Rectal smooth muscle tissue (tissue), 1 donor: ENCODE measurements around the gene SPATA46.

Experiments used
- H3K27ac ChIP-seq: one replicate; pipeline ENCODE4 v1.7.0; 2013; ENCODE audit warnings: low read depth, low read length, inconsistent platforms
- H3K27me3 ChIP-seq: one replicate; pipeline ENCODE4 v1.7.0; 2013; ENCODE audit warnings: low read length; ENCODE audit not compliant: control insufficient read depth, insufficient read depth
- H3K36me3 ChIP-seq: one replicate; pipeline ENCODE4 v1.7.0; 2013; ENCODE audit warnings: low read length; ENCODE audit not compliant: control insufficient read depth, insufficient read depth
- H3K4me1 ChIP-seq: one replicate; pipeline ENCODE4 v1.7.0; 2013; ENCODE audit warnings: low read length; ENCODE audit not compliant: control insufficient read depth, insufficient read depth
- H3K4me3 ChIP-seq: one replicate; pipeline ENCODE4 v1.7.0; 2013; ENCODE audit warnings: low read length
- H3K9ac ChIP-seq: one replicate; pipeline ENCODE4 v1.7.0; 2013; ENCODE audit warnings: low read length

The SPATA46 gene

DNA sequence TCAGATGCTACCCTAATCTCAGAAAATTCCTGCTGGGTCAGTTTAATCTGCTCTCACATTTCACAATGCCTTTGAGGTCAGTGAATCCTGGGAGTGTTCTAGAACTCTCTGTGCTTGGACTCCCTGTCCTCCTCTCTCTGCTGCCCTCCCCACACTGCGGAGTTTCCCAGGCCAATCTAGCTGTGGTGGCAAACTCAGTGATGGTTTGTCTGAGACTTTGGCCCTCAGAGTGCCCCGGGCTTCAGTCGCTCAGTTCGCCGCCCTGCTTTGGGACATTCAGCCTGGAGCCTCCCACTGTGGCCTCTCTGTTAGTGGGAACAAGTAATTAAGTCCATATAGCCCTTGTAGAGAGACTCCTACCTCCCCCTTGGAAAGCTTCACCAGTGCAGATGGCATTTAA, 12.0 kb upstream of the SPATA46 start:
- no peak overlapping the region for H3K4me3 ChIP-seq
- H3K4me1 ChIP-seq = no peaks in the 10 kb centered on the region
- H3K36me3 ChIP-seq = peaks cover 4% of the 10 kb centered on the region
- no peaks in the 10 kb centered on the region for H3K27me3 ChIP-seq
- H3K9ac ChIP-seq = no peak overlapping the region
- H3K27ac ChIP-seq = no peak overlapping the region

GRCh38 chr1:162388083-162388594, 11.5 kb upstream of the SPATA46 start:
- no peak overlapping the region for H3K27ac ChIP-seq

DNA sequence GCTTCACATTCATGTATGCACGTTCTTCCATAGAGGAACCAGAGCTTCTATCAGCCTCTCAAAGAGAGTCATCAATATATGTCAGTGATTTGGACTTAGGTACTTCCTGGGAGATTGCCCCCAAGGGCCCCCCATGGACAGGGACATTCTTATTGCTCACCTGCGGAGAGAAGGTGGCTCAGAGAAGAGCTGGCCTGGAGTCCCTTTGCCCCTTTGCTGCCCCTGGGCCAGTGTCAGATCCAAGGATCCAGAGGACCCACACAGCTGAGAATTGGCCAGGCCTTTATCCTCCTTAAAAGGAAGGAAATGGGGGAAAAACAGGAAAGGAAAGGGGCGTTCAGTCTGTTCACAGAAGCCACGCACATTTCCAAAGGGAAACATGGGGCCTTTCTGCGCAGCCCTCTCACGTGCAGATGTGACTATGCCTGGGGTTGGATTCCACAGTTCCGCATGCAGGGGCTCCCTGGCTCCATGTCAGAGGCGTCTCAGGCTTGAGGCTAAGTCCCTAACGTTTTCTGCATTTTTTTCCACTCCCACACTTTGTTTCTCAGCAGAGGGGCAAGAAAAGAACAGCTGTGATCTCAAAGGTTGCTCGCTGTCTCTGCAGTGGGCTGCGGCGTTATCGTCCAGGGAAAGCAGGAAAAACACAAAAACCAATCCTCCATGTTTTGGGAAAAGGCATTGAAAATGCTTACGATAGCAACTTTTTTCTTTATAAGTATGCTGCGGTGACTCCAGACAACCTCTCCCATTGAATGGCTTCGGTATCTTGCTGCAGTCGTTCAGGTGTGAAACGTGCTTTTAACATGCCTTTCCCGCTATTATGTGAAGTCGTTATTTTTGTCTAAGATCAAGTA, 10.8 kb upstream of the SPATA46 start:
- Histone ChIP-seq H3K27me3 (no peaks in the 10 kb centered on the region), H3K9ac (no peak overlapping the region), H3K4me1 (no peaks in the 10 kb centered on the region), H3K27ac (no peak overlapping the region), H3K36me3 (peaks cover 4% of the 10 kb centered on the region), H3K4me3 (no peak overlapping the region)

More at GRCh38 chr1:162388083-162388594, 11.5 kb upstream of the SPATA46 start:
- Histone ChIP-seq H3K4me3 (no peak overlapping the region), H3K36me3 (peaks cover 4% of the 10 kb centered on the region), H3K27me3 (no peaks in the 10 kb centered on the region), H3K4me1 (no peaks in the 10 kb centered on the region), H3K9ac (no peak overlapping the region)

- Histone ChIP-seq H3K27ac (no peak overlapping the region), H3K9ac (no peak overlapping the region), H3K27me3 (no peaks in the 10 kb centered on the region), H3K36me3 (peaks cover 4% of the 10 kb centered on the region), H3K4me3 (no peak overlapping the region), H3K4me1 (no peaks in the 10 kb centered on the region)
Measured at GRCh38 chr1:162386292-162387225, 9.9 kb upstream of the SPATA46 start.

DNA sequence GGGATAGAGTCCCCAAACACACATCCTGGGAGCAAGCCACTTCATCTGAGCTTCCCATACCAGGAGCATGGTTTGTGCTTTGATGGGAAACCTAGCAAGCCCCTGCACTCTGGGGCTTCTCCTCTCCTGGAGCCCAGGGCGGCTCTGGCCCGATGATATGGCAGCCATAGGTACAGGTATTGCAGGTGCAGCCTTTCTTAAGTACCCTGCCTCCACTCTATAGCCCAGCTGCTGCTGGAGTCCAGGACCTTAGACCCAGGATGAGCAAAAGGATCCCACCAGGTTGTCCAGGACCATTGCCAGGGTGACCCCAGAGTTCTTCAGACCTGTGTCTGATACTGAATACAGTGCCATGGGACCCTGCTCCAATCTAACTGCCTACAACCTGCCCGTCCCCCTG, 9.0 kb upstream of the SPATA46 start:
- H3K4me1 ChIP-seq = no peaks in the 10 kb centered on the region
- no peak overlapping the region for H3K9ac ChIP-seq
- H3K27me3 ChIP-seq = no peaks in the 10 kb centered on the region
- H3K4me3 ChIP-seq = no peak overlapping the region
- H3K36me3 ChIP-seq = peaks cover 4% of the 10 kb centered on the region
- H3K27ac ChIP-seq = no peak overlapping the region

DNA sequence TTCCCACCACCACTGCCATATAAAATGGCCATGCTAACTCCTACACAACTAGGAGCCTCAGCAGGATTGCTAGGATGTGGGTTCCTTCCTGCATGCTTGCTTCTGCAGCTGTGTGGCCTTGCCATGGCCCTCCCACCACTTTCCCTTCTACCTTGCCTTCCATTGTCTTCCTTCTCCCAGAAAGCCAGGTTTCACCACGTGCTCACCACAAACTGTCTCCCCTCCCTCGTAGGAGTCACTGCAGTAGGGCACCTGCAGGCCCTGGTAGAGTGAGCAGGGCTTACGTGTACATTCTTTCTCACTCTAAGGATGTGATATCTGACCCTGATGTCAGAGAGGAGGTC, 8.6 kb upstream of the SPATA46 start:
- no peak overlapping the region for H3K27ac ChIP-seq
- H3K27me3 ChIP-seq = no peaks in the 10 kb centered on the region
- no peak overlapping the region for H3K4me3 ChIP-seq
- H3K4me1 ChIP-seq = no peaks in the 10 kb centered on the region
- peaks cover 4% of the 10 kb centered on the region for H3K36me3 ChIP-seq
- no peak overlapping the region for H3K9ac ChIP-seq

- H3K27ac ChIP-seq = no peak overlapping the region
- H3K36me3 ChIP-seq = peaks cover 4% of the 10 kb centered on the region
- no peaks in the 10 kb centered on the region for H3K4me1 ChIP-seq
- no peak overlapping the region for H3K4me3 ChIP-seq
- H3K27me3 ChIP-seq = no peaks in the 10 kb centered on the region
- H3K9ac ChIP-seq = no peak overlapping the region
Measured at GRCh38 chr1:162384601-162385279, 8.1 kb upstream of the SPATA46 start.

DNA sequence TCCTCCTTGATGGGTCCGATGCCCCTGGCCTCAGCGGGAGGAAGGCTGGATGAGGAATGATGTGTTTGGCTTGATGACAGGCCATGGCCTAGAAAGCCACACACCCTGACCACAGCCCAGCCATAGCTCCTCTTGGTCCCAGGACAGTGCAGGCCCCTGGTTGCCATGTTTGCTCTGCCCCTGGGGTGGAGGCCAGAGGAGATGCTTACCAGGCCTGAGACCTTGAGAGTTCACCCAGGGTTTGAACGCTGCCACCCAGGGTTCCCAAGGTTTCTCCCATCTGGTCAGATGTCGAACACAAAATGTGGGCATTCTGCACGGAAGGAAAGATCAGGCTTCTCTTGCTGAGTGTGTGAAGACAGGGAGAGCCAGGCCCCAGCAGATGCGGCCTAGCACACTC, 7.5 kb upstream of the SPATA46 start:
- H3K9ac ChIP-seq = no peak overlapping the region
- H3K27me3 ChIP-seq = no peaks in the 10 kb centered on the region

GRCh38 chr1:162383516-162383915, 6.9 kb upstream of the SPATA46 start:
- Histone ChIP-seq H3K27me3 (no peaks in the 10 kb centered on the region), H3K4me1 (no peaks in the 10 kb centered on the region), H3K4me3 (no peak overlapping the region), H3K9ac (no peak overlapping the region), H3K27ac (no peak overlapping the region), H3K36me3 (peaks cover 4% of the 10 kb centered on the region)

More for the DNA sequence above, 7.5 kb upstream of the SPATA46 start:
- H3K36me3 ChIP-seq = peaks cover 4% of the 10 kb centered on the region
- H3K27ac ChIP-seq = no peak overlapping the region
- H3K4me3 ChIP-seq = no peak overlapping the region
- no peaks in the 10 kb centered on the region for H3K4me1 ChIP-seq

DNA sequence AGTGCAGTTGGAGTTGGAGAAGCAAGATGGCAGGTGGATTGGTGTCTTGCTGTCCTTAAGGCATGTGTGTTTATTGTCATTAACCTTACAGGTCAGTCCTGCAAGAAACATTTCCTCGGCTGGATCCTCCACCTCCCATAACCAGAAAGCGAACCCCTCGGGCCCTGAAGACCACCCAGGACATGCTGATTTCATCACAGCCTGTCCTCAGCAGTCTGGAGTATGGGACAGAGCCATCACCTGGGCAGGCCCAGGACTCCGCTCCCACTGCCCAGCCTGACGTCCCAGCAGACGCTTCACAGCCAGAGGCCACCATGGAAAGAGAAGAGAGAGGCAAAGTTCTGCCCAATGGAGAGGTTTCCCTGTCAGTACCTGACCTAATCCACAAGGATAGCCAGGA, 6.4 kb upstream of the SPATA46 start:
- Histone ChIP-seq H3K27ac (no peak overlapping the region), H3K4me3 (no peak overlapping the region), H3K9ac (no peak overlapping the region), H3K27me3 (no peaks in the 10 kb centered on the region), H3K4me1 (no peaks in the 10 kb centered on the region), H3K36me3 (peaks cover 4% of the 10 kb centered on the region)

- H3K36me3 ChIP-seq = peaks cover 4% of the 10 kb centered on the region
- no peak overlapping the region for H3K4me3 ChIP-seq
- H3K27me3 ChIP-seq = no peaks in the 10 kb centered on the region
- no peak overlapping the region for H3K27ac ChIP-seq
- no peak overlapping the region for H3K9ac ChIP-seq
- no peaks in the 10 kb centered on the region for H3K4me1 ChIP-seq
Measured at GRCh38 chr1:162381941-162382750, 5.5 kb upstream of the SPATA46 start.
